Naive thymus-derived CD8-positive, alpha-beta T cell (primary cell): ENCODE data around the gene ITGA6. TPM values are rescaled to one million over a fixed set of nuclear protein-coding genes. Genes with fewer than 3 reads are reported as not detected.

Source experiments
- ATAC-seq, 2 donors: fragments of 150-1000 bp; cut with Tn5 transposase in 1 of 2; sonication (Bioruptor Pico), chemical (Tn5 transposase) in 1 of 2; 1 replicate in 1 of 2; 2 replicates in 1 of 2; pipeline ENCODE4 v1.10.0; 2021; ENCODE audit warnings: mild to moderate bottlenecking in 2 of 2, moderate library complexity in 2 of 2
- POLR2A ChIA-PET: fragments of 350-600 bp; sonication (Branson Sonifier 250); formaldehyde crosslinking; loops from one replicate; lab custom pipeline; 2021; ENCODE audit warnings: antibody characterized with exemption; lab: Charles Lee
- DNase-seq, 10 donors: peaks; one replicate each; pipeline versions ENCODE4 v3.0.0 to v3.0.0-alpha.2; 2020 to 2022
- H3K27ac Mint-ChIP-seq, 10 donors: one replicate each; pipeline ENCODE4 v1.8.0; 2020 to 2022; ENCODE audit warnings: mild to moderate bottlenecking in 10 of 10, mixed read lengths in 10 of 10, moderate library complexity in 4 of 10, inconsistent platforms in 1 of 10
- H3K27me3 Mint-ChIP-seq, 5 donors: one replicate each; pipeline ENCODE4 v1.8.0; 2021 to 2022; ENCODE audit warnings: mixed read lengths in 5 of 5
- H3K36me3 Mint-ChIP-seq, 3 donors: one replicate each; pipeline ENCODE4 v1.8.0; 2020 to 2022; ENCODE audit warnings: mixed read lengths in 3 of 3, mild to moderate bottlenecking in 2 of 3, inconsistent platforms in 1 of 3
- H3K4me1 Mint-ChIP-seq, 4 donors: one replicate each; pipeline ENCODE4 v1.8.0; 2021 to 2022; ENCODE audit warnings: mixed read lengths in 4 of 4
- H3K4me3 Mint-ChIP-seq, 10 donors: one replicate each; pipeline ENCODE4 v1.8.0; 2020 to 2022; ENCODE audit warnings: mild to moderate bottlenecking in 10 of 10, mixed read lengths in 10 of 10, moderate library complexity in 6 of 10, inconsistent platforms in 1 of 10
- H3K9me3 Mint-ChIP-seq, 9 donors: one replicate each; pipeline ENCODE4 v1.8.0; 2020 to 2022; ENCODE audit warnings: mixed read lengths in 9 of 9, mild to moderate bottlenecking in 3 of 9, inconsistent platforms in 1 of 9, moderate library complexity in 1 of 9
- polyA plus RNA-seq, 3 donors: library from polyadenylated mRNA; unstranded; fragments of 300-500 nt; fragmentation: Illumina TruSeq; gene quantifications; one replicate each; pipeline ENCODE4 v1.2.3, GENCODE V29; 2021
- total RNA-seq, 8 experiments: library from RNA in 2 of 8; stranded (reverse) in 2 of 8; gene quantifications; one replicate each; pipeline ENCODE4 v1.2.3 and lab custom pipeline; 2021 to 2026

ITGA6 gene
- total and polyA plus RNA-seq, 5 experiments from 2014 or later: 58.4 to 127 (median 80.0) TPM

DNA sequence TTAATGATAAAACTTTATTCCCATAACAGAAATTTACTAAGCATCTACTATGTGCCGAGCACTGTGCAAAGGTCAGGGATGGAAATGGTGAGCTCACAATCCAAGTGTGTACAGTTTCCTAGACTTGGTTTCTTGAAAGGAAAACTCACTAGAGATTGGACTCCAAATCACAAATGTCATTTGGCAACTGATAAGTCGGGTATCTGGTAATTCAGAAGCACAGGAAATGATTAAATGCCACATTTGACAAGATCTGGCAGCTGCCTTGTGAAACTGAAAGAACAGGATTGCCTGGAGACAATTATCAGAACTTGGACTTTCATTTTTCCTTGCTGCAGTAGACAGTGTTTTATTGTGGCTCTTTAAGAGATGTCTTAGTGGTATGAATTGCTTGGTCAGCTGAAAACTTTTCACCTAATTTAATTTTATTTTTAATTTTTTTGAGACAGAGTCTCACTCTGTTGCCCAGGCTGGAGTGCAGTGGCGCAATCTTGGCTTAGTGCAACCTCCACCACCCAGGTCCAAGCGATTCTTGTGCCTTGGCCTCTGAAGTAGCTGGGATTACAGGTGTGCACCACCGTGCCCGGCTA, 19.2 kb downstream of the ITGA6 start:
- ATAC-seq (peak; percentile 16 to 37), DNase-seq (peak in 2 of 10 donors; percentile 28 to 30)
- POLR2A ChIA-PET: interaction anchor here (0.9 to 2.6 kb wide), 8 partner anchors 9 to 23 kb away, joined by 3 to 10 read pairs (median 6); no protein-coding TSS in a partner anchor
- H3K4me1 Mint-ChIP-seq: peaks cover 52 to 80% (median 65%) of the 10 kb centered on the region in 4 donors
- H3K4me3 Mint-ChIP-seq: peak overlapping the region in 2 of 10 donors; percentile 9 to 18
- no peaks in the 10 kb centered on the region for H3K9me3 Mint-ChIP-seq
- H3K27me3 Mint-ChIP-seq: peaks cover 0 to 2% (median 0%) of the 10 kb centered on the region in 5 donors
- peak overlapping the region in 6 of 10 donors; percentile 11 to 65 (median 38) for H3K27ac Mint-ChIP-seq
- peaks cover 0 to 30% (median 0%) of the 10 kb centered on the region in 3 donors for H3K36me3 Mint-ChIP-seq

DNA sequence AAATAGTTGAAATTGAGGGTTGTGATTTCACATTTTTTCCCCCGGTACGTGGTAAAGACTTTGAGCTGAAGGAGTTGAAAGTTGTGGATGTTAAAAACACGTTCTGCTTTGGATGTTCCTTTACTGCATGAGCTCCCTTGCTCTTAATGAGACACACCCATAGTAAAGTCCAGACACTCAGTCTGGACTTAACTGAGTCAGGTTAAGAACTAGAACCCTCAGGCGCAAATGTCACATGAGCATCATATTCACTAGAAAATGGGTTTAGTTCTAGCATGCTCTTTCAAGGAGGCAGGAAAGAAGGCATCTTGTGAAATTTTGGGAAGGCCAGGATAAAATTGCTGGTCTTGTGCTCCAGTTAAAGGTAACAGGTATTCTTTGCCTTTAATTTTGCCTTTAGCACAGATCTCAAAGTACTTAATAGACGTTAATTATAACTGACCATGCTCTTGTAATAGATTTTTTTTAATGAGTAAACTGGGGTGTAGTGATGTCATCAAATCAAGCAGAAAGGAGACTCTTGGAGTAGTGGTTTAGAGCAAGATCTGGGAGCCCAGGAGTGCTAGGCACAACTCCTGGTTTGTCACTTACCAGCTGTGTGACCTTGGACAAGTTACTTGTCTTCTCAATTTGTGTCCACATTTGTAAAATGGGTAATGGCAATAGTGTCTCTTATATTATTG, 20.6 kb downstream of the ITGA6 start:
- Mint-ChIP-seq H3K27ac (peak overlapping the region in 9 of 10 donors; percentile 3 to 87 (median 53)), H3K4me3 (peak overlapping the region in 8 of 10 donors; percentile 22 to 67 (median 44)), H3K9me3 (no peaks in the 10 kb centered on the region), H3K4me1 (peaks cover 49 to 79% (median 71%) of the 10 kb centered on the region in 4 donors), H3K27me3 (peaks cover 0 to 2% (median 0%) of the 10 kb centered on the region in 5 donors), H3K36me3 (peaks cover 0 to 36% (median 0%) of the 10 kb centered on the region in 3 donors)
- ATAC-seq (no peak), DNase-seq (no peak)
- POLR2A ChIA-PET: interaction anchor here (0.7 to 2.6 kb wide), 9 partner anchors 9 to 20 kb away, joined by 3 to 10 read pairs (median 6); partner anchors contain the start of gene ITGA6

DNA sequence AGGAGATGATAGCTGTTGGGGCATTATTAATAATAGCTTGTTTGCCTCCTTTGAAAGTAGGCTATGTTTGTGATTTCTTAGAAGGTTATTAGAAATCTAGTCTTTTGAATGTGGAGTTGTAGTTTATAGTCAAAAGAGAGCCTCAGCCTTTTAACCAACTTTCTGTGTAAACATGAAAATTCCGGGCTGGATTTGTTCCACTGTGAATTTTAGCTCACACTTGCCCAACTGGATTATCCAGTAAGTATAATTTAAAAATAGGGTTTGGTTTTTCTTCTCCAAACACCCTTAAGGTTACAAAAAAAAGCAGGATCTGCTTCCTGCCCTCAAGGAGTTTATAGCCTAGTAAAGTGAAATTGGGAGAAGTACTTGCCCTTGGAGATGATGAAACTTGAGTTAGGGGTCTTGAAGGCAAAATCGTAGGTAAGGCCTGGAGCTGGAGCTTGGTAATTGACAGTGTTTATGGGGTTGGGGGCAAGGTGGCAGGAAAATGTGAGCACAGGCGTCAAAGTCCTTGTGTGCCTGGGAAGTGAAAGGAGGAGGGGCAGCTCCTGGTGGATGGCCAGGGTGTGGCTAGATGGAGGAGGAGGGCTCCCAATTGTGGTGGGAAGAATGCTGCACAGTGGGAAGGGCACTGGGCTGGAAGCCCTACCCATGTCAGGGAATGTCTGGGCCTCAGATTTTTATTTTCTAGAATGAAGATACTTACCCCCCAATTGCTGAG, 21.3 kb downstream of the ITGA6 start:
- H3K27me3 Mint-ChIP-seq: peaks cover 0 to 2% (median 0%) of the 10 kb centered on the region in 5 donors
- H3K4me3 Mint-ChIP-seq: peak overlapping the region in 4 of 10 donors; percentile 8 to 76 (median 44)
- POLR2A ChIA-PET: interaction anchor here (0.7 to 1.9 kb wide), 6 partner anchors 8 to 19 kb away, joined by 3 to 9 read pairs (median 5); no protein-coding TSS in a partner anchor
- H3K9me3 Mint-ChIP-seq: no peaks in the 10 kb centered on the region
- DNase-seq (no peak), ATAC-seq (no peak)
- peaks cover 45 to 77% (median 74%) of the 10 kb centered on the region in 4 donors for H3K4me1 Mint-ChIP-seq
- H3K27ac Mint-ChIP-seq: peak overlapping the region in 8 of 10 donors; percentile 59 to 87 (median 71)
- H3K36me3 Mint-ChIP-seq: peaks cover 0 to 40% (median 0%) of the 10 kb centered on the region in 3 donors

DNA sequence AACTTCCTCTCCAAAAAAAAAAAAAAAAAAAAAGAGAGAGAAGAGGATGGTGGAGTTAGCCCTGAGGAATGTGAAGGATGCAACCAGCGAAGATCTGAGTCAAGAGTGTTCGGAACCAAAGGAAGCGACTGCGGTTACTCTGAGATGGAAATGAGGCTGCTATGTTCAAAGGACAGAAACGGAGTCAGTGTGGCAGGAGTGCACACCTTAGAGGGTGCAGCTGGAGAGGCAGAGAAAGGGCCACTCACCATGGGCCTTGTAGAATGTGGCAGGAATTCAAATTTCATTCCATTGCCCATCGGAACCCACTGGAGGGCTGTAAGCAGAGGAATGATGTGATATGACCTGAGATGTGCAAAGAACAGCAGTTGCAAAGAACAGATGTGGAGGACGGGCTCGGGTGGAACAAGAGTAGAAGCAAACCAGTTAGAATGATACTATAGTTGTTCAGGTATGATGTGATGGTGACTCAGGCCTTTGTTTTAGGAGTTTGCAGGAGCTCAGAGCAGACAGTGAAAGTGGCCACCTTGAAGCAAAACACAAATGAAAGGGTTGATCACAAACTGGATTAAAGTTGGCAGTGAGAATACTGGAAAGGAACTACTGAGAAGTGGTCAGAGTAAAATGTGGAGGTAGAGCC, 22.6 kb downstream of the ITGA6 start:
- peaks cover 0 to 39% (median 0%) of the 10 kb centered on the region in 3 donors for H3K36me3 Mint-ChIP-seq
- H3K4me3 Mint-ChIP-seq: peak overlapping the region in 8 of 10 donors; percentile 28 to 79 (median 48)
- peak overlapping the region; percentile 7 to 70 (median 34) for H3K27ac Mint-ChIP-seq
- ATAC-seq (peak; percentile 74 to 76), DNase-seq (no peak)
- POLR2A ChIA-PET: interaction anchor here (0.5 to 1.9 kb wide), 5 partner anchors 10 to 22 kb away, joined by 3 to 9 read pairs (median 7); no protein-coding TSS in a partner anchor
- H3K27me3 Mint-ChIP-seq: peaks cover 0 to 2% (median 0%) of the 10 kb centered on the region in 5 donors
- H3K9me3 Mint-ChIP-seq: no peaks in the 10 kb centered on the region
- peaks cover 49 to 84% (median 79%) of the 10 kb centered on the region in 4 donors for H3K4me1 Mint-ChIP-seq

DNA sequence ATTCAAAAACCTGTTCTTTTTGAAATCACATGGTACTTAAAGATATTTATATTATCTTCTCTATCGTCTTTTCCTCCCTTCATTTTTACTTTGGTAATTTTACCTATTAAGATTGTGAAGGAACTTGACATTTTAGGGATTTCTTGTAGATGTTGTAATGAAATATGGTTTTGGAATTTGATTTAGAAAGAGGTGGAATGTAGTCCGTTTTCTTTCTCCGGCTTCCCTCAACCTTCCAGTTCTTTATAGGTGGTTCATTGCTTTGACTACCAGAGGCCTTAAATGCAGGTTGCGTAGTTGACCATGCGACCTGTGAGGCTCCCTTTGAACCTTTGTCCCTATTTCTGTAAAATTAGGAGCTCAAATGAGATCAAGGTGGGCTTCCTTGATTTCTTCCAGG, 24.5 kb downstream of the ITGA6 start:
- H3K4me3 Mint-ChIP-seq: peak overlapping the region in 4 of 10 donors; percentile 12 to 62 (median 32)
- peaks cover 0 to 2% (median 0%) of the 10 kb centered on the region in 5 donors for H3K27me3 Mint-ChIP-seq
- H3K27ac Mint-ChIP-seq: peak overlapping the region in 7 of 10 donors; percentile 40 to 94 (median 83)
- DNase-seq (no peak), ATAC-seq (no peak)
- H3K36me3 Mint-ChIP-seq: peaks cover 0 to 39% (median 0%) of the 10 kb centered on the region in 3 donors
- no peaks in the 10 kb centered on the region for H3K9me3 Mint-ChIP-seq
- peaks cover 51 to 88% (median 86%) of the 10 kb centered on the region in 4 donors for H3K4me1 Mint-ChIP-seq
- POLR2A ChIA-PET: interaction anchor here (1.4 to 3.4 kb wide), 6 partner anchors 9 to 24 kb away, joined by 4 to 16 read pairs (median 7); partner anchors contain the start of gene ITGA6

DNA sequence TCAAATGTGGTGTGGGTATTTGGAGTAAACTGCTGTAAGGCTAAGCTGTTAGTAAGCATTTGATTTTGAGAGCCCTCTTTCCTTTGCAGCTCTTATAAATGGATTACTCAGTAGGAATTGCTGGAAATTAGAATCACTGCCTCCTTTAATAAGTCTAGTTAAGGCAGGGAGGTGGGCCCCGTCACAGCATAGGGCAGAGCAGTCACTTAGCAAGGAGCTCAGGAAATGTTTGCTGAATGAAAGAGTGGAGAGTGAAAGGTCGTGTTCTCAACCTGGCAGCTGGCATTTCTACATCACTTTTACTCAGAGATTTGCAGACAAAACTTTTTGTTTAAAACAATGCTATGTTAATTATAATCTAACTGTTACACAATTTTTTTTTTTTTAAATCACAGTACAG, 25.5 kb downstream of the ITGA6 start:
- ATAC-seq (no peak), DNase-seq (no peak)
- Mint-ChIP-seq H3K4me3 (peak overlapping the region in 7 of 10 donors; percentile 2 to 74 (median 17)), H3K27me3 (no peaks in the 10 kb centered on the region), H3K27ac (peak overlapping the region in 9 of 10 donors; percentile 42 to 94 (median 73)), H3K36me3 (peaks cover 0 to 39% (median 0%) of the 10 kb centered on the region in 3 donors), H3K4me1 (peaks cover 52 to 89% (median 86%) of the 10 kb centered on the region in 4 donors), H3K9me3 (no peaks in the 10 kb centered on the region)
- POLR2A ChIA-PET: interaction anchor here (0.6 to 3.4 kb wide), 9 partner anchors 9 to 199 kb away, joined by 3 to 16 read pairs (median 6); partner anchors contain the start of gene ITGA6

DNA sequence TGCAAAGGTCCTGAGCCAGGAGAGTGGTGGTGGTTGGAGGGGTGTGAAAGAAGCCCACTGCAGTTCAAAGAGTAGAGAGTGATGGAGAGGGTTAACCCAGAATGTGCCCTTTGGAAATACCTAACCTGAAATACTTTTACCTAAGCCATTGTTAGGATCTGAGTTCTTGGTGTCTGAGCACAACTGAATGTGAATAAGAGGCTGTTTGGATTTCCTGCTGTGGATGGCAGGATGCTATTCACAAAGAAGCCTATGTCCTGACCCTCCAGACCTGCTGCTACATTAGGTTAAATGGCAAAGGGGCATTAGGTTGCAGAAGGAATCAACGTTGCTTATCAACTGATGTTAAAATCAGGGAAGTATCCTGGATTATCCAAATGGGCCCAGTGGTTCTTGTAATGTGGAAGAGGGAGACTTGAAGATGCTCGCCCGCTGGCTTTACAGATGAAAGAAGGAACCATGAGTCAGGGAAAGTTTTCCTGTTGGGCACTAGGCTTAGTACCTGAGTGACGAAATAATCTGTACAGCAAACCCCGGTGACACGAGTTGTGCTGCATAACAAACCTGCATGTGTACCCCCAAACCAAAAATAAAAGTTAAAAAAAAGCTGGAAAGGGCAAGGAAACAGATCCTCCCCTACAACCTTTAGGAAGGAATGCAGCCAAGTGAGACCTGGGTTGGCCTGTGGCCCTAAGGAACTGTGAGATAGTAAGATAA, 27.2 kb downstream of the ITGA6 start:
- peaks cover 56 to 89% (median 86%) of the 10 kb centered on the region in 4 donors for H3K4me1 Mint-ChIP-seq
- H3K36me3 Mint-ChIP-seq: peaks cover 0 to 43% (median 0%) of the 10 kb centered on the region in 3 donors
- no peaks in the 10 kb centered on the region for H3K27me3 Mint-ChIP-seq
- POLR2A ChIA-PET: interaction anchor here (0.9 to 2.6 kb wide), 6 partner anchors 13 to 30 kb away, joined by 3 to 22 read pairs (median 8); partner anchors contain the start of gene ITGA6
- peak in 1 of 2 donors; percentile 17 for ATAC-seq
- peak overlapping the region; percentile 63 to 94 (median 88) for H3K27ac Mint-ChIP-seq
- peak overlapping the region in 8 of 10 donors; percentile 22 to 71 (median 60) for H3K4me3 Mint-ChIP-seq
- no peaks in the 10 kb centered on the region for H3K9me3 Mint-ChIP-seq
- DNase-seq: no peak

DNA sequence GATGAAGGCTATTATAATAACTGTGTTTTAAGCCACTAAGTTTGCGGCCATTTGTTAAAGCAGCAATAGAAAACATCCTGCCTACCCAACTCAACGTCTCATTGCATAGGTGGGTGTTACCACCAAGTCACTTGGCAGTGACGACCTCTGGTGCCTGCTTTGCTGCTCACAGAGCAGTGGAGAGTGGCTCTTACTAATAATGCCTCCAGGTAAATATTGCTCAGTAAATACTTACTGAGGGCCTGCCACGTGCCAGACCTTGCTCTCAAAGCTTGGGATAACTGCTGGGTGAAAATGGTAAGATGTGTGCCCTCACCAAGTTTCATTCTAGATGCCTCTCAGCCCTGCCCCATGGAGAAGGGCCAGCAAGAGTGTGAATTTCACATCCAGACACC, 27.7 kb downstream of the ITGA6 start:
- H3K4me1 Mint-ChIP-seq: peaks cover 57 to 91% (median 87%) of the 10 kb centered on the region in 4 donors
- H3K36me3 Mint-ChIP-seq: peaks cover 0 to 39% (median 0%) of the 10 kb centered on the region in 3 donors
- H3K27ac Mint-ChIP-seq: peak overlapping the region; percentile 63 to 94 (median 88)
- ATAC-seq (peak; percentile 87 to 95), DNase-seq (peak in 5 of 10 donors; percentile 37 to 67 (median 40))
- H3K4me3 Mint-ChIP-seq: peak overlapping the region in 7 of 10 donors; percentile 43 to 71 (median 60)
- H3K27me3 Mint-ChIP-seq: no peaks in the 10 kb centered on the region
- no peaks in the 10 kb centered on the region for H3K9me3 Mint-ChIP-seq
- POLR2A ChIA-PET: interaction anchor here (0.9 to 2.6 kb wide), 6 partner anchors 8 to 30 kb away, joined by 3 to 22 read pairs (median 4); partner anchors contain the start of gene ITGA6

DNA sequence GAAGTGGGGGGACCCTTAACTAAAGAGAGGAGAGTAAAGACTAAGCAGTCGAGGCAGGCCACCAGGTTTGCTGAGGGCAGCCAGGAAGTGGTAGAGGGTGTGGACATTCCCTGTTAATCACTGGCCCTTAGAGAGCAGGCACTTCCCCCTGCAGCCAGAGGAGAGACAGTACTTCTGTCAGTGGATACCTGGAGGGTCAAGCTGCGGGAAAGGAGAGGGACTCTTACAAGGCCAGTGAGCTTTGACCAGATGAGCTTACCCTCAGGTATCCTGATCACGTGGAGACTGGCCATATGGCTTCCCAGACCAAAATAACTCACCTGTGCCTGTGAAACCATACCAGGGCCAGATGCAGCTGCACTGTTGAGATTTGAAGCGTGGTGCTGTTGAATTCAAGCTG, 28.6 kb downstream of the ITGA6 start:
- H3K27ac Mint-ChIP-seq: peak overlapping the region; percentile 23 to 90 (median 78)
- H3K9me3 Mint-ChIP-seq: no peaks in the 10 kb centered on the region
- POLR2A ChIA-PET: interaction anchor here (1.1 to 2.6 kb wide), 5 partner anchors 9 to 29 kb away, joined by 3 to 22 read pairs (median 5); partner anchors contain the start of gene ITGA6
- H3K36me3 Mint-ChIP-seq: peaks cover 0 to 35% (median 0%) of the 10 kb centered on the region in 3 donors
- H3K4me1 Mint-ChIP-seq: peaks cover 60 to 95% (median 91%) of the 10 kb centered on the region in 4 donors
- no peaks in the 10 kb centered on the region for H3K27me3 Mint-ChIP-seq
- peak overlapping the region in 5 of 10 donors; percentile 10 to 70 (median 43) for H3K4me3 Mint-ChIP-seq
- ATAC-seq (no peak), DNase-seq (no peak)

DNA sequence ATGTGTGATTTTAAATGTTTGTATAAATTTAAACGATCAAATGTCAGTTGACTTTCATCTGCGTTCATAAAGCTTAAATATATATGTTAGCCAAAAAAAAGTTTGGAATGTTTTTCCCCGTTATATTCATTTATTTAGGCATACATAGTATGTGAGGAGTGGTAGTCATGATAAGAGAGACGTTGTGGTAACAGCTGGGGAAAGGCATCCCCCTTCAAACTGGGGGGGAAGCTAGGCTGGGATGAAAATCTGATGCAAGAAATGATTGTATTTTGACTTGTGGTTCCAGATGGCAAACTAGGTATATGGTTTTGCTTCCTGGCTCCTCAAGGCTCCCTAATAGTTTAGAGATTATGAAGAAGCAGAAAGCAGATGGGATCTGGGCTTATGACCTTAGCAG, 30.1 kb downstream of the ITGA6 start:
- peak overlapping the region in 8 of 10 donors; percentile 8 to 81 (median 51) for H3K4me3 Mint-ChIP-seq
- peaks cover 59 to 96% (median 93%) of the 10 kb centered on the region in 4 donors for H3K4me1 Mint-ChIP-seq
- H3K27ac Mint-ChIP-seq: peak overlapping the region in 9 of 10 donors; percentile 62 to 98 (median 91)
- POLR2A ChIA-PET: interaction anchor here (0.6 to 11.1 kb wide), 4 partner anchors 12 to 242 kb away, joined by 4 to 304 read pairs (median 48); partner anchors contain the start of gene ITGA6
- no peaks in the 10 kb centered on the region for H3K9me3 Mint-ChIP-seq
- no peaks in the 10 kb centered on the region for H3K27me3 Mint-ChIP-seq
- ATAC-seq (no peak), DNase-seq (no peak)
- peaks cover 0 to 32% (median 0%) of the 10 kb centered on the region in 3 donors for H3K36me3 Mint-ChIP-seq
